OCI-LY1 (cell line): ENCODE results near the gene VAV2.

Source experiments
- H2AFZ ChIP-seq: fragments of 200-600 bp; sonication (generic), shearing (Covaris generic); 2 replicates; pipeline ENCODE4 v1.6.0; 2014; ENCODE audit warnings: antibody characterized with exemption, mild to moderate bottlenecking, low read length
- H3F3A ChIP-seq: fragments of 200-600 bp; sonication (generic), shearing (Covaris generic); 2 replicates; pipeline ENCODE4 v1.6.0; 2014; ENCODE audit warnings: mild to moderate bottlenecking, antibody characterized with exemption, low read length, moderate library complexity; ENCODE audit not compliant: insufficient read depth
- H3K27ac ChIP-seq: fragments of 200-600 bp; sonication (generic); 2 replicates; pipeline ENCODE4 v1.5.1; 2014; ENCODE audit warnings: low read length, mixed run types, mild to moderate bottlenecking, low read depth; ENCODE audit not compliant: poor library complexity, severe bottlenecking
- H3K27me3 ChIP-seq: fragments of 200-600 bp; sonication (generic); 2 replicates; pipeline ENCODE4 v1.6.0; 2014; ENCODE audit warnings: antibody characterized with exemption, mild to moderate bottlenecking, low read length, moderate library complexity; ENCODE audit not compliant: insufficient read depth
- H3K36me3 ChIP-seq: fragments of 200-600 bp; sonication (generic); 2 replicates; pipeline ENCODE4 v1.6.1; 2014; ENCODE audit warnings: mild to moderate bottlenecking, antibody characterized with exemption, low read length, moderate library complexity, mixed read lengths; ENCODE audit not compliant: insufficient read depth
- H3K4me1 ChIP-seq: fragments of 200-600 bp; sonication (generic); 2 replicates; pipeline ENCODE4 v1.5.1; 2014; ENCODE audit warnings: mild to moderate bottlenecking, low read length, moderate library complexity; ENCODE audit not compliant: insufficient read depth, severe bottlenecking
- H3K4me2 ChIP-seq: fragments of 200-600 bp; sonication (generic), shearing (Covaris generic); 2 replicates; pipeline ENCODE4 v1.6.1; 2014; ENCODE audit warnings: low read length
- H3K4me3 ChIP-seq: fragments of 200-600 bp; sonication (generic); 2 replicates; pipeline ENCODE4 v1.5.1; 2014; ENCODE audit warnings: low read length, low read depth, mild to moderate bottlenecking, mixed read lengths; ENCODE audit not compliant: poor library complexity, severe bottlenecking
- H3K79me2 ChIP-seq: fragments of 200-600 bp; shearing (Covaris generic); 2 replicates; pipeline ENCODE4 v1.6.1; 2016; ENCODE audit warnings: mixed run types, low read length, mixed read lengths; ENCODE audit not compliant: insufficient read depth
- H3K9ac ChIP-seq: fragments of 200-600 bp; sonication (generic), shearing (Covaris generic); 2 replicates; pipeline ENCODE4 v1.6.1; 2014; ENCODE audit warnings: mild to moderate bottlenecking, low read length, mixed read lengths
- H3K9me2 ChIP-seq: fragments of 200-600 bp; sonication (generic), shearing (Covaris generic); 2 replicates; pipeline ENCODE4 v1.6.1; 2014; ENCODE audit warnings: low read depth, mild to moderate bottlenecking, low read length, mixed read lengths
- H3K9me3 ChIP-seq: fragments of 200-600 bp; shearing (Covaris generic); 2 replicates; pipeline ENCODE4 v1.6.1; 2014; ENCODE audit warnings: low read length, mixed read lengths
- H4K20me1 ChIP-seq: fragments of 200-600 bp; sonication (generic), shearing (Covaris generic); 2 replicates; pipeline ENCODE4 v1.6.0; 2016; ENCODE audit warnings: mild to moderate bottlenecking, low read length; ENCODE audit not compliant: insufficient read depth
- EZH2 ChIP-seq: fragments of 200-600 bp; sonication (generic), shearing (Covaris generic); IDR thresholded peaks from 2 replicates; pipeline ENCODE4 v1.8.0; 2017; ENCODE audit warnings: borderline replicate concordance, mixed run types, mild to moderate bottlenecking, antibody characterized with exemption, low read length, moderate library complexity, mixed read lengths
- TF ChIP-seq, protein P1 (sequence below): fragments of 200-600 bp; sonication (generic), shearing (Covaris generic); IDR thresholded peaks from 2 replicates; pipeline ENCODE4 v1.5.1; 2017; ENCODE audit warnings: mild to moderate bottlenecking, antibody characterized with exemption, low read length, moderate library complexity, mixed read lengths

VAV2 gene

DNA sequence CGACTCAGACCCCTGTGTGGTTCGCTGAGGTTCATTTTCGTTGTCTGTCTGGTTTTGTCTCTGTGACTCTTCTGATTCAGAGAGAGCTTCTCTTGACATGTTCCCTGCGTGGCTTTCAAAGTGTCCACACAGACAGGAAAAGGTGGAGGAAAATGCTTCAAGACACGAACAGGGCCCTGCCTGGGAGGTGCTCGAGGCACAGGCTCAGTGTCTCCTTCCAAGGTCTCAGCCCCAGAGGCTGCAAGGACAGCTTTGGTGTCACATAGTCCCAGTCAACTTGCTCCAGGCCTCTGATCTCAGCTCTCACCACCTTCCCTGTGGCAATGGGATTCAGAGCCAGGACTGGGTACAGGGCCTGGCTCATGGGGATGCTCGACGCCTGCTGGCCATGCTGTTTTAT, 202.3 kb downstream of the VAV2 start:
- Histone ChIP-seq H4K20me1 (no peaks in the 10 kb centered on the region), H3K9me2 (no peaks in the 10 kb centered on the region), H3F3A (no peaks in the 10 kb centered on the region), H3K27me3 (no peaks in the 10 kb centered on the region), H2AFZ (no peak overlapping the region), H3K36me3 (no peaks in the 10 kb centered on the region), H3K9ac (no peak overlapping the region), H3K27ac (no peak overlapping the region), H3K4me1 (no peaks in the 10 kb centered on the region), H3K9me3 (no peaks in the 10 kb centered on the region), H3K4me3 (no peak overlapping the region), H3K4me2 (no peak overlapping the region), H3K79me2 (no peaks in the 10 kb centered on the region)
- TF ChIP-seq EZH2: no peak

DNA sequence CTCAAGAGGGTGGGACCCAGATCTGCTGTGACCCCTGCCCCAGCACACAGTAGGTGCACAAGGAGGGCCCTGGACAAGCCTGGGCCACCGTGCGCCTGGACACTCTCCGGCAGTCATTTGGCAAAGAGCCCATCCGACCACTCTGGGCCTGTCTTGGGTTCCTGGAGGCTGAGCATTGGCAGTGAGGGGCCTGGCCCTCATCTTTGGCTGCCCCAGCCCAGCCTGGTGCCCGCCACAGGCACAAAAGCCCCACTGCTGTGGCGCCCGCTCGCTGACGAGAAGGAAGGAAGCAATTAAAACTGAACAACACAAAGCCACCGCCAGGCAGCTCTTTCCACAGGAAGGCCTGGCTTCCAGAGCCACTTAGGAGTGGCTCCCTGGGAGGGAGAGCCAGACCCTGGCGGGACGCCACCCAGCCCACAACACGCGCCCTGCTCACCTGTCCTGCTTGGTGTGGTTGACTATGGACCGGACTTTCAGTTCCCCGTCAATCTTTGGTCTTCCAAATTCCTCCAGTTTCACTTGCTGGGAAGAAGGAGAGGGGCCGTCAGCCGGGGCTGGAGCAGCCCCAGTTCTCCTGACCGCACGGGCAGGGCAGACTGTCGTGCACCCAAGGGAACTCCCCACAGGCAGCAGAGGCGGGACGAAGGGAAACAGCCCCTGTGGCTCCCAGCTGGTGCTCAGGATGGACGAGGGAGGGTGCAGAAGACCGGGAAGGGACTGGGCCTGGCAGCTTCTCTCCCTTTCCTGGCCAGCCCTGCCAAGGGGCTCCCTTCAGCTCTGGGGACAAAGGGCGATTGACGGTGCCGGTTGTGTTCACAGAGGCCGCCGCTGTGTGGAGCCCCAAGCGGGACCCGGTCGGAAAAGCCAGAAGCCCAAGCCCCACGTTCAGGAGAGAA, 203.1 kb downstream of the VAV2 start:
- Histone ChIP-seq H3K27ac (no peak overlapping the region), H3K9me3 (no peaks in the 10 kb centered on the region), H3K27me3 (no peaks in the 10 kb centered on the region), H3K9me2 (no peaks in the 10 kb centered on the region), H3K36me3 (no peaks in the 10 kb centered on the region), H2AFZ (no peak overlapping the region), H3K4me1 (no peaks in the 10 kb centered on the region), H3K79me2 (no peaks in the 10 kb centered on the region), H3K4me2 (no peak overlapping the region), H3K9ac (no peak overlapping the region), H4K20me1 (no peaks in the 10 kb centered on the region), H3F3A (no peaks in the 10 kb centered on the region), H3K4me3 (no peak overlapping the region)
- TF ChIP-seq EZH2: no peak
- TF ChIP-seq, protein P1, sequence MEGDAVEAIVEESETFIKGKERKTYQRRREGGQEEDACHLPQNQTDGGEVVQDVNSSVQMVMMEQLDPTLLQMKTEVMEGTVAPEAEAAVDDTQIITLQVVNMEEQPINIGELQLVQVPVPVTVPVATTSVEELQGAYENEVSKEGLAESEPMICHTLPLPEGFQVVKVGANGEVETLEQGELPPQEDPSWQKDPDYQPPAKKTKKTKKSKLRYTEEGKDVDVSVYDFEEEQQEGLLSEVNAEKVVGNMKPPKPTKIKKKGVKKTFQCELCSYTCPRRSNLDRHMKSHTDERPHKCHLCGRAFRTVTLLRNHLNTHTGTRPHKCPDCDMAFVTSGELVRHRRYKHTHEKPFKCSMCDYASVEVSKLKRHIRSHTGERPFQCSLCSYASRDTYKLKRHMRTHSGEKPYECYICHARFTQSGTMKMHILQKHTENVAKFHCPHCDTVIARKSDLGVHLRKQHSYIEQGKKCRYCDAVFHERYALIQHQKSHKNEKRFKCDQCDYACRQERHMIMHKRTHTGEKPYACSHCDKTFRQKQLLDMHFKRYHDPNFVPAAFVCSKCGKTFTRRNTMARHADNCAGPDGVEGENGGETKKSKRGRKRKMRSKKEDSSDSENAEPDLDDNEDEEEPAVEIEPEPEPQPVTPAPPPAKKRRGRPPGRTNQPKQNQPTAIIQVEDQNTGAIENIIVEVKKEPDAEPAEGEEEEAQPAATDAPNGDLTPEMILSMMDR: no peak

DNA sequence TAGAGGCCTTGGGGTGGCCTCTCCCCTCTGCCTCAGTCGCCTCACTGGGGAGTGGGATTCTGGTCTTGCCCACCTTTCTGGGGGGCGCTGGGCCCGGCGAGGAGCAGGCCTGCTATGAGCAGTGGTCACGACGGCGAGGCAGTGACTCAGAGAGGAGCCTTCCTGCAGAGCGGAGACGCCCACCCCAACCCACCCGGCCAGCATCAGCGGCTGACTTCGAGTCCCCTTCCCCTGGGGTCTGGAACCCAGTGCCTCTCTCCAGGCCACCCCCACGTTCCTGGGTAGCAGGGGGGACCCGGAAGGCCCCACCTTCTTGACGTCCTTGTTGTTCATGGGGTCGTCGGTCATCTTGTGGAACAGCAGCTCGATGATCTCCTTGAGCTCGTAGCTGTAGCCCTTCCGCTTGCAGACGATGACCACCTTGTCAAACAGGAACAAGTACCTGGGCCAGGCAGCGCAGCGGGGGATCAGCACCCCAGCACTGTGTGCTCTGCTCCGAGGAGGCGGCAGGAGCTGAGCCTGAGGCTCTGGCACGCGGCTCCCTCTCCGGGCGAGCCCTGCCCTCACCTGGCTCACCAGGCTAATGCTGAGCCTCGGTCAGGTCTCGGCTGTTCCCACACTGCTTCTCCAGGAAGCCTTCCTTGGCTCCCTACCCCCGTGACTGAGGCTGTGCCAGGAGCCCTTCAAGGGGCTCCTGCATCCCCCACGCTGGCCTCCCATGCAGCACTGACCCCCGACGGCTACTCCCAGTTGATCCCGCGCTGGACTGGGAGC, 203.9 kb downstream of the VAV2 start:
- TF ChIP-seq, protein P1: no peak
- no peak for TF ChIP-seq EZH2
- no peaks in the 10 kb centered on the region for H3K9me2 ChIP-seq
- H3K79me2 ChIP-seq: no peaks in the 10 kb centered on the region
- H3K4me2 ChIP-seq: no peak overlapping the region
- no peaks in the 10 kb centered on the region for H4K20me1 ChIP-seq
- H2AFZ ChIP-seq: no peak overlapping the region
- H3K36me3 ChIP-seq: no peaks in the 10 kb centered on the region
- no peaks in the 10 kb centered on the region for H3K9me3 ChIP-seq
- no peak overlapping the region for H3K9ac ChIP-seq
- no peak overlapping the region for H3K4me3 ChIP-seq
- H3K4me1 ChIP-seq: no peaks in the 10 kb centered on the region
- H3K27ac ChIP-seq: no peak overlapping the region
- no peaks in the 10 kb centered on the region for H3F3A ChIP-seq
- no peaks in the 10 kb centered on the region for H3K27me3 ChIP-seq
